Neural cell (in vitro differentiated cells): Measurements from ENCODE around the gene KRT2. TPM values are rescaled to one million over a fixed set of nuclear protein-coding genes. Genes with fewer than 3 reads are reported as not detected.

Source experiments
- H2AFZ ChIP-seq: fragments of 200-600, 300-800 bp; sonication (generic), shearing (Covaris generic); 2 replicates; pipeline ENCODE4 v1.6.0; 2014; ENCODE audit warnings: low read depth, mild to moderate bottlenecking, antibody characterized with exemption, low read length, moderate library complexity
- H3F3A ChIP-seq: fragments of 200-600 bp; shearing (Covaris generic); 2 replicates; pipeline ENCODE4 v1.6.1; 2016; ENCODE audit warnings: mild to moderate bottlenecking, moderate library complexity, mixed read lengths, antibody characterized with exemption, low read length; ENCODE audit not compliant: insufficient read depth, poor library complexity, severe bottlenecking
- H3K27ac ChIP-seq: fragments of 200-600, 300-800 bp; sonication (generic), shearing (Covaris generic); 2 replicates; pipeline ENCODE4 v1.5.1; 2014; ENCODE audit warnings: mild to moderate bottlenecking, low read length, moderate library complexity
- H3K27me3 ChIP-seq: fragments of 300-800, 200-600 bp; sonication (generic), shearing (Covaris generic); 2 replicates; pipeline ENCODE4 v1.6.0; 2014; ENCODE audit warnings: mild to moderate bottlenecking, low read depth, low read length, moderate library complexity; ENCODE audit not compliant: insufficient read depth
- H3K36me3 ChIP-seq: fragments of 300-800, 200-600 bp; sonication (generic), shearing (Covaris generic); 2 replicates; pipeline ENCODE4 v1.5.1; 2014; ENCODE audit warnings: mild to moderate bottlenecking, antibody characterized with exemption, low read length, moderate library complexity; ENCODE audit not compliant: insufficient read depth
- H3K4me2 ChIP-seq: fragments of 300-800, 200-600 bp; sonication (generic), shearing (Covaris generic); 2 replicates; pipeline ENCODE4 v1.6.0; 2014; ENCODE audit warnings: mild to moderate bottlenecking, low read length
- H3K4me3 ChIP-seq: fragments of 300-800, 200-600 bp; sonication (generic), shearing (Covaris generic); 2 replicates; pipeline ENCODE4 v1.5.1; 2014; ENCODE audit warnings: mild to moderate bottlenecking, low read length, moderate library complexity
- H3K79me2 ChIP-seq: fragments of 200-600 bp; shearing (Covaris generic); replicated peaks from 2 replicates; pipeline ENCODE4 v1.6.0; 2014; ENCODE audit warnings: mild to moderate bottlenecking, low read length, moderate library complexity; ENCODE audit not compliant: insufficient read depth
- H3K9ac ChIP-seq: fragments of 300-800, 200-600 bp; sonication (generic), shearing (Covaris generic); 2 replicates; pipeline ENCODE4 v1.6.1; 2016; ENCODE audit warnings: mild to moderate bottlenecking, low read length, mixed read lengths
- H3K9me2 ChIP-seq: fragments of 200-600 bp; shearing (Covaris generic); 2 replicates; pipeline ENCODE4 v1.6.1; 2016; ENCODE audit warnings: mild to moderate bottlenecking, low read length, mixed read lengths; ENCODE audit not compliant: insufficient read depth
- H3K9me3 ChIP-seq: fragments of 200-600, 300-800 bp; sonication (generic), shearing (Covaris generic); 2 replicates; pipeline ENCODE4 v1.6.1; 2016; ENCODE audit warnings: mild to moderate bottlenecking, mixed run types, low read length, moderate library complexity, mixed read lengths
- H4K20me1 ChIP-seq: fragments of 200-600 bp; shearing (Covaris generic); 2 replicates; pipeline ENCODE4 v1.6.1; 2016; ENCODE audit warnings: mild to moderate bottlenecking, mixed run types; ENCODE audit not compliant: insufficient read depth
- EP300 ChIP-seq: fragments of 450-650 bp; conservative IDR thresholded peaks from 2 replicates; pipeline ENCODE4 v1.6.1; 2014; ENCODE audit warnings: antibody characterized with exemption, mild to moderate bottlenecking, moderate library complexity; ENCODE audit not compliant: poor library complexity, severe bottlenecking
- EZH2 ChIP-seq: fragments of 200-600, 300-800 bp; shearing (Covaris generic), sonication (generic); IDR thresholded peaks from 2 replicates; pipeline ENCODE4 v1.6.1; 2014; ENCODE audit warnings: antibody characterized with exemption, low read length, borderline replicate concordance, mild to moderate bottlenecking; ENCODE audit not compliant: insufficient read depth, poor library complexity, severe bottlenecking
- MXI1 ChIP-seq: fragments of 450-650 bp; conservative IDR thresholded peaks from 2 replicates; pipeline ENCODE4 v1.6.1; 2014; ENCODE audit warnings: antibody characterized with exemption, mild to moderate bottlenecking; ENCODE audit not compliant: poor library complexity, severe bottlenecking
- POLR2AphosphoS5 ChIP-seq: IDR thresholded peaks from 2 replicates; pipeline ENCODE4 v1.6.1; 2012
- RAD21 ChIP-seq: fragments of 450-650 bp; conservative IDR thresholded peaks from 2 replicates; pipeline ENCODE4 v1.6.1; 2014; ENCODE audit warnings: antibody characterized with exemption, mild to moderate bottlenecking, moderate library complexity
- REST ChIP-seq: IDR thresholded peaks from 2 replicates; pipeline ENCODE4 v1.6.1; 2012; ENCODE audit warnings: borderline replicate concordance
- SMC3 ChIP-seq: fragments of 450-650 bp; conservative IDR thresholded peaks from 2 replicates; pipeline ENCODE4 v1.6.1; 2014; ENCODE audit warnings: antibody characterized with exemption, mild to moderate bottlenecking, moderate library complexity; ENCODE audit not compliant: poor library complexity
- TAF1 ChIP-seq: IDR thresholded peaks from 2 replicates; pipeline ENCODE4 v1.6.1; 2012; ENCODE audit warnings: low read depth
- polyA plus RNA-seq: library from polyadenylated mRNA; depleted of rRNA; stranded (reverse); fragments of >200 nt; gene quantifications from 2 replicates; pipeline ENCODE4 v1.2.3, GENCODE V29; 2014
- TF ChIP-seq, protein P1 (sequence below): fragments of 450-650 bp; IDR thresholded peaks from 2 replicates; pipeline ENCODE4 v1.5.1; 2014; ENCODE audit warnings: antibody characterized with exemption, mild to moderate bottlenecking, moderate library complexity; ENCODE audit not compliant: poor library complexity, severe bottlenecking

Gene KRT2
- polyA plus RNA-seq, 1 donor from 2014 or later: not detected

DNA sequence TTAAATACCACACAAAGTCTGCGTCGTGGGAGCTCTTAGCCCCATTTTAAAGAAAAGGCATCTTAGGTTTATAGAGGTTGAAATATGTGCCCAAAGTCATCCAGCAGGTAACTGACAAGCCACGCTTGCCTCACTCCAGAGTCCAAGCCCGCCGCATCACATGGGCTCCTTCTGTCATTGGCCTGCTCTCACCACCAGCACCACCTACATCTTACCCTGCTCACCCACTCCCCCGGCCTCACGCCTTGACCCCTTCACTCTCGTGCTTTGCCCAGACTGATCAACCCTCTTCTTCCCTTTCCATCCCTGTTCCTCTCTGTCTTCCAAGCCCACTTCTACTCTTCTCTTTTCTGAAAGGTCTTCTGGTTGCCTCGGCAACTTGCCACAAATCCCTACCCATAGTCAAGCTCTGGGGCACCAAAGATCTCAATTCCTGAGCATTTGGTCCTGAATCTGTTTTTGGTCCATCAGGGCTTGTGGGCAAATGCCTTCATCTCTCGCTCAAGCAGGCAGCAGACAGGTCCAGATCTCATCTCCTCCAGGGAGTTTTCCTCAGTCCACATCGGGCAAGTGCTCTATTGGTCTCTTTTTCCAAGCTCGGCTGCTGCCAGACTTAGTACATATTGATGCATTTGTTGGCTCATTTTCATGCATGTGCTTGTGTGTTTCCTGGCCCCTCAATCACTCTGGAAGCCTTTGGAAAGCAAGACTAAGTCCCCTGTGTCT, 31.7 kb upstream of the KRT2 start:
- Histone ChIP-seq H3K4me2 (no peak overlapping the region), H3K27ac (no peak overlapping the region), H3K9ac (no peak overlapping the region), H3K36me3 (no peaks in the 10 kb centered on the region), H3K9me2 (no peaks in the 10 kb centered on the region), H3K4me3 (no peak overlapping the region), H3K9me3 (no peaks in the 10 kb centered on the region), H4K20me1 (no peaks in the 10 kb centered on the region), H3K27me3 (peaks cover 4% of the 10 kb centered on the region), H2AFZ (no peak overlapping the region), H3F3A (no peaks in the 10 kb centered on the region), H3K79me2 (no peaks in the 10 kb centered on the region)
- TF ChIP-seq POLR2AphosphoS5 (no peak), RAD21 (no peak), REST (no peak), EZH2 (no peak), MXI1 (no peak), SMC3 (no peak), EP300 (no peak), TAF1 (no peak)
- TF ChIP-seq, protein P1, sequence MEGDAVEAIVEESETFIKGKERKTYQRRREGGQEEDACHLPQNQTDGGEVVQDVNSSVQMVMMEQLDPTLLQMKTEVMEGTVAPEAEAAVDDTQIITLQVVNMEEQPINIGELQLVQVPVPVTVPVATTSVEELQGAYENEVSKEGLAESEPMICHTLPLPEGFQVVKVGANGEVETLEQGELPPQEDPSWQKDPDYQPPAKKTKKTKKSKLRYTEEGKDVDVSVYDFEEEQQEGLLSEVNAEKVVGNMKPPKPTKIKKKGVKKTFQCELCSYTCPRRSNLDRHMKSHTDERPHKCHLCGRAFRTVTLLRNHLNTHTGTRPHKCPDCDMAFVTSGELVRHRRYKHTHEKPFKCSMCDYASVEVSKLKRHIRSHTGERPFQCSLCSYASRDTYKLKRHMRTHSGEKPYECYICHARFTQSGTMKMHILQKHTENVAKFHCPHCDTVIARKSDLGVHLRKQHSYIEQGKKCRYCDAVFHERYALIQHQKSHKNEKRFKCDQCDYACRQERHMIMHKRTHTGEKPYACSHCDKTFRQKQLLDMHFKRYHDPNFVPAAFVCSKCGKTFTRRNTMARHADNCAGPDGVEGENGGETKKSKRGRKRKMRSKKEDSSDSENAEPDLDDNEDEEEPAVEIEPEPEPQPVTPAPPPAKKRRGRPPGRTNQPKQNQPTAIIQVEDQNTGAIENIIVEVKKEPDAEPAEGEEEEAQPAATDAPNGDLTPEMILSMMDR: no peak

GRCh38 chr12:52682938-52683574, 31.0 kb upstream of the KRT2 start:
- no peak overlapping the region for H3K27ac ChIP-seq
- no peaks in the 10 kb centered on the region for H3K9me3 ChIP-seq
- H3K9ac ChIP-seq: no peak overlapping the region
- no peak overlapping the region for H2AFZ ChIP-seq
- H3K4me2 ChIP-seq: no peak overlapping the region
- TF ChIP-seq EZH2: no peak
- TF ChIP-seq POLR2AphosphoS5: no peak
- H3K9me2 ChIP-seq: no peaks in the 10 kb centered on the region
- H4K20me1 ChIP-seq: no peaks in the 10 kb centered on the region
- no peaks in the 10 kb centered on the region for H3K36me3 ChIP-seq
- H3K4me3 ChIP-seq: no peak overlapping the region
- no peaks in the 10 kb centered on the region for H3K27me3 ChIP-seq
- no peaks in the 10 kb centered on the region for H3K79me2 ChIP-seq
- H3F3A ChIP-seq: no peaks in the 10 kb centered on the region
